Uterus (tissue), 4 donors: ENCODE data around the gene ADGRF4. TPM values are rescaled to one million over a fixed set of nuclear protein-coding genes. Genes with fewer than 3 reads are reported as not detected.

ENCODE experiments used
- DNase-seq, 2 donors: peaks; one replicate each; pipeline ENCODE4 v3.0.0-alpha.2; 2019 to 2020
- H3K27ac ChIP-seq, 2 donors: fragments of 200-600 bp; sonication (generic); 1 replicate in 1 of 2; 2 replicates in 1 of 2; pipeline ENCODE4 v1.5.1; 2016 to 2018
- H3K27me3 ChIP-seq, 2 donors: fragments of 200-600 bp; sonication (generic); one replicate each; pipeline ENCODE4 v1.5.1; 2018 to 2019; ENCODE audit warnings: control low read depth in 1 of 2
- H3K36me3 ChIP-seq, 2 donors: fragments of 200-600 bp; sonication (generic); one replicate each; pipeline ENCODE4 v1.5.1; 2019; ENCODE audit warnings: control low read depth in 1 of 2
- H3K4me1 ChIP-seq, 2 donors: fragments of 200-600 bp; sonication (generic); one replicate each; pipeline ENCODE4 v1.5.1; 2018 to 2019; ENCODE audit warnings: control low read depth in 1 of 2
- H3K4me3 ChIP-seq, 2 donors: fragments of 200-600 bp; sonication (generic); 1 replicate in 1 of 2; 2 replicates in 1 of 2; pipeline ENCODE4 v1.5.1; 2018 to 2019; ENCODE audit warnings: mild to moderate bottlenecking in 1 of 2
- H3K9me3 ChIP-seq, 2 donors: fragments of 200-600 bp; sonication (generic); one replicate each; pipeline ENCODE4 v1.5.1; 2019; ENCODE audit warnings: control low read depth in 1 of 2
- POLR2A ChIP-seq, 2 donors: fragments of 450-650 bp; IDR thresholded peaks; one replicate each; pipeline ENCODE4 v1.6.1; 2016; ENCODE audit warnings: antibody characterized with exemption in 2 of 2, mild to moderate bottlenecking in 1 of 2, moderate library complexity in 1 of 2
- intact Hi-C: fragments of 100-400 bp; cut with DNase I; formaldehyde crosslinking; loops from one replicate; pipeline ENCODE4 v1.15.1; 2023; ENCODE audit warnings: low total_unique reads
- total RNA-seq, 4 donors: library from RNA; depleted of rRNA in 3 of 4; stranded (reverse); fragments of >200 nt in 3 of 4; gene quantifications; one replicate each; pipeline versions ENCODE4 v1.1.0 to v1.2.4, GENCODE V29; 2014 to 2023
- TF ChIP-seq, protein P1 (sequence below), 4 experiments: fragments of 200-600 bp in 2 of 4; fragments of 450-650 bp in 2 of 4; sonication (generic) in 2 of 4; IDR thresholded peaks; one replicate each; pipeline ENCODE4 v1.5.1; 2016 to 2019; ENCODE audit warnings: antibody characterized with exemption in 4 of 4, mild to moderate bottlenecking in 2 of 4, moderate library complexity in 1 of 4
- donor health status: DM: yes; HTN: yes; CAD: no.

ADGRF4 gene
- total RNA-seq, 4 donors from 2014 or later, result 0.24 TPM; not detected in 3

DNA sequence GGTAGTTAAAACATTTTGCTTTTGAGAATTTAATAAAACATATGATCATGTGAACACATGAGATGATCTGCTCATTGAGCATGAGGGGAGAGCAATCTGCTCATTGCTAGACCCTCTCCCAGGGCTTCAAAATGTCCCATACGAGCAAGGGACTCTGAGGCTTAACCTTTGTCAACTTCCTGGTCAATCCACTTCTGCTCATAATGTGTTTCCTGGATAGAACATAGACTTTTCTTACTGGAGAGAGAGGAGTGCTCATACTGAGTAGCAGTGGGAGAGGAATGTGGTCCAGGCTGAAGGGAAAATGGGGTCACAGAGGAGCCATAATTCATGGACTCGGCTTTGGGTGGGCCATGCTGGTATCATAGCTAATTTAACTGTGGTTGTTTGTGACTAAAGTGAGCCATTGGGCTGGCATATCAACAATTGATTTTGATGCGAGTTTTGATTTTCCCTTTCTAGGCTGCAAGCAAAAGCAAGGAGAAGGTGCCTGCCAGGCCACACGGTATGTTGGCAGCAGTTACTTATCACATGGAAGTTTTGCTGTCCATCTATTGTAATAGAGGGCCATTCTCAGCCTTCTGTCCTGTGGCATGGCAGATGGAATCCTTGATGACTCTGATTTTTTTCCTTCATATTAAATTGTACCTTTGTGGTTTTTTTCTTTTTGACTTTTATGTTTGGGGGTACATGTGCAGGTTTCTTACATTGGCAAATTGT, 20.8 kb upstream of the ADGRF4 start:
- H3K36me3 ChIP-seq, result no peaks in the 10 kb centered on the region
- DNase-seq, result no peak
- intact Hi-C loops, result no loop called here
- TF ChIP-seq POLR2A (IDR thresholded peaks at IDR 0.05), result no peak
- TF ChIP-seq, protein P1, sequence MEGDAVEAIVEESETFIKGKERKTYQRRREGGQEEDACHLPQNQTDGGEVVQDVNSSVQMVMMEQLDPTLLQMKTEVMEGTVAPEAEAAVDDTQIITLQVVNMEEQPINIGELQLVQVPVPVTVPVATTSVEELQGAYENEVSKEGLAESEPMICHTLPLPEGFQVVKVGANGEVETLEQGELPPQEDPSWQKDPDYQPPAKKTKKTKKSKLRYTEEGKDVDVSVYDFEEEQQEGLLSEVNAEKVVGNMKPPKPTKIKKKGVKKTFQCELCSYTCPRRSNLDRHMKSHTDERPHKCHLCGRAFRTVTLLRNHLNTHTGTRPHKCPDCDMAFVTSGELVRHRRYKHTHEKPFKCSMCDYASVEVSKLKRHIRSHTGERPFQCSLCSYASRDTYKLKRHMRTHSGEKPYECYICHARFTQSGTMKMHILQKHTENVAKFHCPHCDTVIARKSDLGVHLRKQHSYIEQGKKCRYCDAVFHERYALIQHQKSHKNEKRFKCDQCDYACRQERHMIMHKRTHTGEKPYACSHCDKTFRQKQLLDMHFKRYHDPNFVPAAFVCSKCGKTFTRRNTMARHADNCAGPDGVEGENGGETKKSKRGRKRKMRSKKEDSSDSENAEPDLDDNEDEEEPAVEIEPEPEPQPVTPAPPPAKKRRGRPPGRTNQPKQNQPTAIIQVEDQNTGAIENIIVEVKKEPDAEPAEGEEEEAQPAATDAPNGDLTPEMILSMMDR (IDR thresholded peaks at IDR 0.05), result no peak
- H3K4me1 ChIP-seq, result no peaks in the 10 kb centered on the region
- H3K9me3 ChIP-seq, result no peaks in the 10 kb centered on the region
- no peak overlapping the region for H3K4me3 ChIP-seq
- no peak overlapping the region for H3K27ac ChIP-seq
- H3K27me3 ChIP-seq, result no peaks in the 10 kb centered on the region

- H3K27me3 ChIP-seq, result no peaks in the 10 kb centered on the region
- H3K9me3 ChIP-seq, result no peaks in the 10 kb centered on the region
- H3K4me3 ChIP-seq, result no peak overlapping the region
- intact Hi-C loops, result no loop called here
- H3K4me1 ChIP-seq, result no peaks in the 10 kb centered on the region
- DNase-seq, result no peak
- no peak for TF ChIP-seq POLR2A (IDR thresholded peaks at IDR 0.05)
- TF ChIP-seq, protein P1 (IDR thresholded peaks at IDR 0.05), result no peak
- no peaks in the 10 kb centered on the region for H3K36me3 ChIP-seq
- no peak overlapping the region for H3K27ac ChIP-seq
Measured at GRCh38 chr6:47678739-47679138, 19.6 kb upstream of the ADGRF4 start.

DNA sequence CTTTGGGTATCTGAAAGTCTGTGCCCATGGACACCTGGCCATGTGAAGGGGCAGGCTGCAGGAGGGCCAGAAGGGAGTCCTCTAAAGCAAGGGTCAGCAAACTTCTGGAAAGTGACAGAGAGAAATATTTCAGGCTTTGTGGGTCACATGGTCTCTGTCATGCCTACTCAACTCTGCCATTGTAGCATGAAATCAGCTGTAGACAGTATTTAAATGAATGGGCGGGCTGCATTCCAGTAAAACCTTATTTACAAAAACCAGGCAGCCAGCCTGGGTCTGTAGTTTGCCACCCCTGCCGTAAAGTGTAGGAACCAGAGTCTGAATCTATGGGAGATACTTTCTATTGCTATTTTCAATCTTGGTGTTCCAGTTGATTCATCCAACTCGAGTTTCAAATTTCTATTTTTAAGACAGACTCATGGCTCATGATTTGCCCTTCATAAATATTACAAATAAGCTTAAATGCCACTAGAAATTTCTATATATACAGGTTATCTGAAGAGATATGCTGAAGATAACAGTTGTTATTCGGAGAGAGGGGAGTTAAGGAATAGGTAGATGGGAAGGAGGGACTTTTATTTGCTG, 19.0 kb upstream of the ADGRF4 start:
- no peak for DNase-seq
- H3K4me1 ChIP-seq, result no peaks in the 10 kb centered on the region
- no peaks in the 10 kb centered on the region for H3K36me3 ChIP-seq
- no peaks in the 10 kb centered on the region for H3K27me3 ChIP-seq
- intact Hi-C loops, result no loop called here
- no peak overlapping the region for H3K4me3 ChIP-seq
- no peak overlapping the region for H3K27ac ChIP-seq
- TF ChIP-seq, protein P1 (IDR thresholded peaks at IDR 0.05), result no peak
- TF ChIP-seq POLR2A (IDR thresholded peaks at IDR 0.05), result no peak
- H3K9me3 ChIP-seq, result no peaks in the 10 kb centered on the region

- intact Hi-C loops, result no loop called here
- Histone ChIP-seq H3K27ac (no peak overlapping the region), H3K9me3 (no peaks in the 10 kb centered on the region), H3K4me3 (no peak overlapping the region), H3K4me1 (no peaks in the 10 kb centered on the region), H3K36me3 (no peaks in the 10 kb centered on the region), H3K27me3 (no peaks in the 10 kb centered on the region)
- no peak for TF ChIP-seq POLR2A (IDR thresholded peaks at IDR 0.05)
- TF ChIP-seq, protein P1 (IDR thresholded peaks at IDR 0.05), result no peak
- DNase-seq, result no peak
Measured at GRCh38 chr6:47680051-47680450, 18.3 kb upstream of the ADGRF4 start.

DNA sequence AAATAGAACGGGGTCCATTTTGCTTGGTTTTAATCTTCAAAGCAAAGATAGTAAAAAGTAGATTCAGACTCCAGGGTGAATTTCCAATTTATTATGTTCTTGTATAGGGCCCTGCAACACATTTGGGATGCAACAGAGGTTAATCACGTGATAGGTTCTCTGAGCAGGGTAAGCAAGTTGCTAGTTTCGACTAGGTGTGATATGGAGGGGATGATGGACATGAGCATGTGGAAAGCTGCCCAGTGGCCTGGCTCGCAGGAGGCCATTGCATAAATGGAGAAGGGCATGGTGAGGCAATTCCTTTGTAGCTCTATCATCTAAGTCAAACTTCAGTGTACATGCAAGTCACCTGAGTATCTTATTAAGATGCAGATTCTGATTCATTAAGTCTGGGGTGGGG, 17.7 kb upstream of the ADGRF4 start:
- Histone ChIP-seq H3K27me3 (no peaks in the 10 kb centered on the region), H3K9me3 (no peaks in the 10 kb centered on the region), H3K27ac (no peak overlapping the region), H3K4me1 (no peaks in the 10 kb centered on the region), H3K4me3 (no peak overlapping the region), H3K36me3 (no peaks in the 10 kb centered on the region)
- intact Hi-C loops, result no loop called here
- TF ChIP-seq, protein P1 (IDR thresholded peaks at IDR 0.05), result no peak
- no peak for TF ChIP-seq POLR2A (IDR thresholded peaks at IDR 0.05)
- no peak for DNase-seq
